NCI-H69 (cell line): ENCODE measurements around the gene KCNS1.

Experiments used
- DNase-seq: peaks from one replicate; lab custom pipeline; 2025; lab: John Stamatoyannopoulos, UW

The KCNS1 gene

GRCh38 chr20:45073221-45073620 lies 27.7 kb downstream of the KCNS1 start:
- no peak for DNase-seq

- DNase-seq = no peak
These were observed 28.9 kb downstream of the KCNS1 start for GRCh38 chr20:45072066-45072465.

- no peak for DNase-seq
These were observed 29.8 kb downstream of the KCNS1 start for GRCh38 chr20:45070932-45071632.

- no peak for DNase-seq
These were observed 31.7 kb downstream of the KCNS1 start for GRCh38 chr20:45069261-45069660.

GRCh38 chr20:45067558-45067957 lies 33.4 kb downstream of the KCNS1 start:
- no peak for DNase-seq

GRCh38 chr20:45067087-45067486 lies 33.8 kb downstream of the KCNS1 start:
- DNase-seq = no peak

GRCh38 chr20:45066372-45066771 lies 34.6 kb downstream of the KCNS1 start:
- DNase-seq = no peak

- no peak for DNase-seq
These were observed 36.1 kb downstream of the KCNS1 start for GRCh38 chr20:45064812-45065211.

GRCh38 chr20:45063107-45063506 lies 37.8 kb downstream of the KCNS1 start:
- DNase-seq = peak; percentile 41

- no peak for DNase-seq
These were observed 39.7 kb downstream of the KCNS1 start for GRCh38 chr20:45061244-45061643.

- DNase-seq = no peak
These were observed 40.6 kb downstream of the KCNS1 start for GRCh38 chr20:45060294-45060693.

GRCh38 chr20:45059022-45059728 lies 41.8 kb downstream of the KCNS1 start:
- no peak for DNase-seq

GRCh38 chr20:45058168-45058850 lies 42.6 kb downstream of the KCNS1 start:
- DNase-seq = no peak

GRCh38 chr20:45056473-45057173 lies 44.3 kb downstream of the KCNS1 start:
- DNase-seq = no peak

GRCh38 chr20:45055056-45055455 lies 45.9 kb downstream of the KCNS1 start:
- DNase-seq = no peak

GRCh38 chr20:45053430-45054351 lies 47.2 kb downstream of the KCNS1 start:
- DNase-seq = no peak

GRCh38 chr20:45052698-45053429 lies 48.1 kb downstream of the KCNS1 start:
- DNase-seq = no peak

- DNase-seq = no peak
These were observed 49.5 kb downstream of the KCNS1 start for GRCh38 chr20:45051204-45052060.

GRCh38 chr20:45049904-45050471 lies 50.9 kb downstream of the KCNS1 start:
- DNase-seq = no peak
